CD14-positive monocyte (primary cell): ENCODE measurements around the gene ZNF239. TPM values are rescaled to one million over a fixed set of nuclear protein-coding genes. Genes with fewer than 3 reads are reported as not detected.

Experiments
- DNase-seq, 3 donors: peaks; one replicate each; pipeline ENCODE4 v3.0.0-alpha.2; 2011 to 2022
- H2AFZ ChIP-seq: 2 replicates; pipeline ENCODE4 v1.6.0; 2012; ENCODE audit warnings: mild to moderate bottlenecking, low read depth, low read length, inconsistent platforms; ENCODE audit not compliant: insufficient read depth, poor library complexity, severe bottlenecking
- H3K27ac ChIP-seq, 2 donors: 1 replicate in 1 of 2; 2 replicates in 1 of 2; pipeline ENCODE4 v1.5.1; 2012 to 2013; ENCODE audit warnings: low read length in 2 of 2, control low read depth in 1 of 2, inconsistent platforms in 1 of 2, low read depth in 1 of 2, mild to moderate bottlenecking in 1 of 2
- H3K27me3 ChIP-seq, 2 donors: one replicate each; pipeline versions ENCODE4 v1.6.0 to v1.6.1; 2011 to 2013; ENCODE audit warnings: low read length in 2 of 2; ENCODE audit not compliant: control insufficient read depth in 2 of 2, insufficient read depth in 2 of 2
- H3K36me3 ChIP-seq, 2 donors: replicated peaks in 1 of 2; 1 replicate in 1 of 2; 2 replicates in 1 of 2; pipeline versions ENCODE4 v1.5.1 to v1.6.1; 2012 to 2013; ENCODE audit warnings: low read length in 2 of 2, control low read depth in 1 of 2, inconsistent platforms in 1 of 2, mild to moderate bottlenecking in 1 of 2; ENCODE audit not compliant: insufficient read depth in 2 of 2, control insufficient read depth in 1 of 2
- H3K4me1 ChIP-seq, 2 donors: 1 replicate in 1 of 2; 2 replicates in 1 of 2; pipeline versions ENCODE4 v1.5.1 to v1.6.1; 2012 to 2013; ENCODE audit warnings: low read length in 2 of 2, control low read depth in 1 of 2, inconsistent platforms in 1 of 2, mild to moderate bottlenecking in 1 of 2, moderate library complexity in 1 of 2; ENCODE audit not compliant: insufficient read depth in 2 of 2, control insufficient read depth in 1 of 2
- H3K4me2 ChIP-seq: replicated peaks from 2 replicates; pipeline ENCODE3; 2012; ENCODE audit warnings: low read length, moderate library complexity, mild to moderate bottlenecking; ENCODE audit not compliant: poor library complexity, severe bottlenecking; ENCODE audit errors: extremely low read depth
- H3K4me3 ChIP-seq, 3 experiments: fragments of 200-600 bp in 1 of 3; sonication (generic) in 1 of 3; replicated peaks in 1 of 3; 1 replicate in 2 of 3; 2 replicates in 1 of 3; pipeline ENCODE4 v1.5.1; 2011 to 2013; ENCODE audit warnings: low read length in 3 of 3, mild to moderate bottlenecking in 3 of 3, control low read depth in 2 of 3, low read depth in 2 of 3, inconsistent platforms in 1 of 3, moderate library complexity in 1 of 3
- H3K79me2 ChIP-seq: 2 replicates; pipeline ENCODE4 v1.6.0; 2012; ENCODE audit warnings: mild to moderate bottlenecking, control low read depth, inconsistent platforms, low read length, moderate library complexity; ENCODE audit not compliant: insufficient read depth
- H3K9ac ChIP-seq: 2 replicates; pipeline ENCODE4 v1.6.0; 2017; ENCODE audit warnings: low read length, mild to moderate bottlenecking; ENCODE audit not compliant: insufficient read depth, poor library complexity, severe bottlenecking
- H3K9me3 ChIP-seq, 2 donors: replicated peaks in 1 of 2; 1 replicate in 1 of 2; 2 replicates in 1 of 2; pipeline versions ENCODE4 v1.5.1 to v1.6.1; 2012 to 2013; ENCODE audit warnings: low read length in 2 of 2, control low read depth in 1 of 2; ENCODE audit not compliant: control insufficient read depth in 1 of 2, insufficient read depth in 1 of 2
- H4K20me1 ChIP-seq: 2 replicates; pipeline ENCODE4 v1.6.0; 2012; ENCODE audit warnings: mild to moderate bottlenecking, low read length, control low read depth, moderate library complexity; ENCODE audit not compliant: insufficient read depth
- H3K27ac Mint-ChIP-seq, 7 donors: one replicate each; pipeline ENCODE4 v1.8.0; 2020; ENCODE audit warnings: mild to moderate bottlenecking in 7 of 7, mixed read lengths in 7 of 7, moderate library complexity in 6 of 7, inconsistent platforms in 2 of 7
- H3K27me3 Mint-ChIP-seq, 3 donors: one replicate each; pipeline ENCODE4 v1.8.0; 2021 to 2022; ENCODE audit warnings: low read depth in 3 of 3, mild to moderate bottlenecking in 3 of 3, mixed read lengths in 3 of 3, moderate library complexity in 3 of 3, inconsistent platforms in 1 of 3
- H3K36me3 Mint-ChIP-seq, 2 donors: one replicate each; pipeline ENCODE4 v1.8.0; 2020; ENCODE audit warnings: mixed read lengths in 2 of 2, inconsistent platforms in 1 of 2, mild to moderate bottlenecking in 1 of 2
- H3K4me1 Mint-ChIP-seq: one replicate; pipeline ENCODE4 v1.8.0; 2020; ENCODE audit warnings: mild to moderate bottlenecking, mixed read lengths
- H3K4me3 Mint-ChIP-seq, 2 donors: one replicate each; pipeline ENCODE4 v1.8.0; 2020; ENCODE audit warnings: mild to moderate bottlenecking in 2 of 2, mixed read lengths in 2 of 2, moderate library complexity in 1 of 2
- H3K9me3 Mint-ChIP-seq, 7 donors: one replicate each; pipeline ENCODE4 v1.8.0; 2020 to 2022; ENCODE audit warnings: mixed read lengths in 7 of 7, mild to moderate bottlenecking in 6 of 7, moderate library complexity in 6 of 7, inconsistent platforms in 2 of 7
- CTCF ChIP-seq: fragments of 200-600 bp; IDR thresholded peaks from one replicate; pipeline ENCODE4 v1.8.0; 2022; ENCODE audit warnings: antibody characterized with exemption, mild to moderate bottlenecking
- WGBS: methylation state at CpG from one replicate; pipeline ENCODE4 v1.1.5; 2013; ENCODE audit warnings: missing lambda C conversion rate; ENCODE audit not compliant: insufficient coverage; 5-methylcytosine and 5-hydroxymethylcytosine counted together
- intact Hi-C, 2 donors: fragments of 100-400 bp; cut with micrococcal nuclease; formaldehyde crosslinking; loops; one replicate each; pipeline versions ENCODE4 v1.15.0 to v1.15.1; 2023
- polyA plus RNA-seq, 3 donors: library from polyadenylated mRNA; depleted of rRNA in 1 of 3; unstranded in 2 of 3; stranded (reverse) in 1 of 3; fragments of 300-500 nt in 2 of 3; fragments of >200 nt in 1 of 3; fragmentation: Illumina TruSeq in 2 of 3; gene quantifications; 1 replicate in 2 of 3; 2 replicates in 1 of 3; pipeline ENCODE4 v1.2.3, GENCODE V29; 2012 to 2021

ZNF239 gene
- polyA plus RNA-seq, 3 donors = 0.07 TPM; not detected in 2

- no peaks in the 10 kb centered on the region for H4K20me1 ChIP-seq
- Mint-ChIP-seq H3K9me3 (peaks cover 5 to 22% (median 8%) of the 10 kb centered on the region in 7 donors), H3K27ac (no peak overlapping the region), H3K36me3 (no peaks in the 10 kb centered on the region), H3K4me3 (no peak overlapping the region), H3K27me3 (peaks cover 0 to 2% (median 0%) of the 10 kb centered on the region in 3 donors), H3K4me1 (no peaks in the 10 kb centered on the region)
- DNase-seq = no peak
- H3K79me2 ChIP-seq = no peaks in the 10 kb centered on the region
- intact Hi-C loops = no loop called here
- 80% methylated on average over 5 of the region's 9 CpGs for WGBS
- peaks cover 5 to 10% of the 10 kb centered on the region in 2 donors for H3K9me3 ChIP-seq
- no peak overlapping the region for H3K9ac ChIP-seq
- TF ChIP-seq CTCF = no peak
- no peaks in the 10 kb centered on the region for H3K36me3 ChIP-seq
- no peak overlapping the region for H3K4me3 ChIP-seq
- no peak overlapping the region for H2AFZ ChIP-seq
- no peak overlapping the region for H3K4me2 ChIP-seq
- H3K27me3 ChIP-seq = no peaks in the 10 kb centered on the region
- no peaks in the 10 kb centered on the region for H3K4me1 ChIP-seq
- no peak overlapping the region for H3K27ac ChIP-seq
These were observed 11.7 kb upstream of the ZNF239 start for GRCh38 chr10:43585981-43586729.

- H3K27me3 ChIP-seq = no peaks in the 10 kb centered on the region
- TF ChIP-seq CTCF = no peak
- Mint-ChIP-seq H3K4me1 (no peaks in the 10 kb centered on the region), H3K4me3 (no peak overlapping the region), H3K27ac (no peak overlapping the region), H3K36me3 (no peaks in the 10 kb centered on the region), H3K9me3 (peaks cover 2 to 20% (median 8%) of the 10 kb centered on the region in 7 donors), H3K27me3 (peaks cover 0 to 2% (median 0%) of the 10 kb centered on the region in 3 donors)
- H3K4me1 ChIP-seq = no peaks in the 10 kb centered on the region
- H4K20me1 ChIP-seq = no peaks in the 10 kb centered on the region
- no peak overlapping the region for H2AFZ ChIP-seq
- DNase-seq = no peak
- no peaks in the 10 kb centered on the region for H3K36me3 ChIP-seq
- H3K9me3 ChIP-seq = peaks cover 0 to 7% of the 10 kb centered on the region in 2 donors
- H3K4me3 ChIP-seq = no peak overlapping the region
- no peak overlapping the region for H3K27ac ChIP-seq
- H3K79me2 ChIP-seq = no peaks in the 10 kb centered on the region
- no peak overlapping the region for H3K4me2 ChIP-seq
- H3K9ac ChIP-seq = no peak overlapping the region
- WGBS = 95% methylated on average over 4 of the region's 5 CpGs
- intact Hi-C loops = no loop called here
These were observed 10.6 kb upstream of the ZNF239 start for GRCh38 chr10:43585046-43585445.
